ENCODE data around the gene OLFM2.

OLFM2 gene

DNA sequence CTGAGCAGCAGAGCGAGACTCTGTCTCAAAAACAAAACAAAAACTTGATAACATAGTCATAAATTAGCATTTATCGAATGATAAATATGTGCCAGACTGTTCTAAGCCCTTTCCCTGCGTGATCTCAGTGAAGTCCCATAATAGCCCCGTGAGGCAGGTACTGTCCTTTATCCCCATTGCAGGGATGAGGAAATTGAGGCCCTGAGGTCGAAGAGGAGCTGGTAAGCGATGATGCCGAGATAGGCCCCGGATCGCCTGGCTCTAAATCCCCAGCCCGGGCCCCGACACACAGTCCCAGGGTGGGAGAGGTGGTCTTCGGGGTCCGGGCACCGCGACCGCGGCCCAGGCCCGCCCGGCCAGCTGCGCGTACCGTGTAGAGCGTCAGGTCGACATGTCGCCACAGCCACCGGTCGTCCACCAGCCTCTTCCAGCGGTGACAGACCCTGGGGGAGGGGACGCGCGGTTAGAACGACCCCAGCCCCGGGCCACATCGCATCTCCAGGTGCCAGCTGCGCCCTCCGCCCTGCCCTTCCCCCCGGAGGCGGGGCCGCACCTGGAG lies 118.1 kb downstream of the OLFM2 start:
- H3K27me3 ChIP-seq (ENCODE audit: insufficient read depth, low read length, poor library complexity, severe bottlenecking): no peaks in the 10 kb centered on the region
- H3K9me2 ChIP-seq (replicated peaks; ENCODE audit: low read depth, low read length): no peaks in the 10 kb centered on the region
- peak overlapping the region; percentile 84 for H3K9ac ChIP-seq (ENCODE audit: low read depth, low read length, poor library complexity, severe bottlenecking)
- H4K20me1 ChIP-seq (ENCODE audit: insufficient read depth, low read length, poor library complexity, severe bottlenecking): peaks cover 15% of the 10 kb centered on the region
- H3K4me2 ChIP-seq (ENCODE audit: low read depth, low read length, poor library complexity, severe bottlenecking): peak overlapping the region; percentile 96
- H3F3A ChIP-seq (ENCODE audit: low read depth): no peaks in the 10 kb centered on the region
- peaks cover 18% of the 10 kb centered on the region for H3K4me1 ChIP-seq (ENCODE audit: insufficient read depth, low read length, poor library complexity, severe bottlenecking)
- peaks cover 30% of the 10 kb centered on the region for H3K79me2 ChIP-seq (ENCODE audit: insufficient read depth, low read length)
- TF ChIP-seq EZH2phosphoT487 (IDR thresholded peaks at IDR 0.05; ENCODE audit: borderline replicate concordance) (no peak), CTCF (conservative IDR thresholded peaks at IDR 0.05; ENCODE audit: low read length) (no peak)
- H3K4me3 ChIP-seq (ENCODE audit: low read length, poor library complexity, severe bottlenecking): peak overlapping the region; percentile 87
- H3K9me3 ChIP-seq (ENCODE audit: insufficient read depth, low read depth, low read length): no peaks in the 10 kb centered on the region
- peak overlapping the region; percentile 81 for H2AFZ ChIP-seq (ENCODE audit: low read length)
- no peaks in the 10 kb centered on the region for H3K36me3 ChIP-seq (ENCODE audit: insufficient read depth, low read length)

GRCh38 chr19:9811139-9811538 lies 125.2 kb downstream of the OLFM2 start:
- Histone ChIP-seq H2AFZ (ENCODE audit: low read length) (no peak overlapping the region), H3K9me2 (replicated peaks; ENCODE audit: low read depth, low read length) (no peaks in the 10 kb centered on the region), H3F3A (ENCODE audit: low read depth) (no peaks in the 10 kb centered on the region), H3K4me3 (ENCODE audit: low read length, poor library complexity, severe bottlenecking) (no peak overlapping the region), H3K4me1 (ENCODE audit: insufficient read depth, low read length, poor library complexity, severe bottlenecking) (no peaks in the 10 kb centered on the region), H3K9ac (ENCODE audit: low read depth, low read length, poor library complexity, severe bottlenecking) (no peak overlapping the region), H3K27me3 (ENCODE audit: insufficient read depth, low read length, poor library complexity, severe bottlenecking) (no peaks in the 10 kb centered on the region), H3K4me2 (ENCODE audit: low read depth, low read length, poor library complexity, severe bottlenecking) (no peak overlapping the region), H3K36me3 (ENCODE audit: insufficient read depth, low read length) (peaks cover 22% of the 10 kb centered on the region; the same call in 1 of the 2 replicates), H3K9me3 (ENCODE audit: insufficient read depth, low read depth, low read length) (no peaks in the 10 kb centered on the region), H3K79me2 (ENCODE audit: insufficient read depth, low read length) (peaks cover 6% of the 10 kb centered on the region), H4K20me1 (ENCODE audit: insufficient read depth, low read length, poor library complexity, severe bottlenecking) (no peaks in the 10 kb centered on the region)
- TF ChIP-seq CTCF (conservative IDR thresholded peaks at IDR 0.05; ENCODE audit: low read length): no peak

DNA sequence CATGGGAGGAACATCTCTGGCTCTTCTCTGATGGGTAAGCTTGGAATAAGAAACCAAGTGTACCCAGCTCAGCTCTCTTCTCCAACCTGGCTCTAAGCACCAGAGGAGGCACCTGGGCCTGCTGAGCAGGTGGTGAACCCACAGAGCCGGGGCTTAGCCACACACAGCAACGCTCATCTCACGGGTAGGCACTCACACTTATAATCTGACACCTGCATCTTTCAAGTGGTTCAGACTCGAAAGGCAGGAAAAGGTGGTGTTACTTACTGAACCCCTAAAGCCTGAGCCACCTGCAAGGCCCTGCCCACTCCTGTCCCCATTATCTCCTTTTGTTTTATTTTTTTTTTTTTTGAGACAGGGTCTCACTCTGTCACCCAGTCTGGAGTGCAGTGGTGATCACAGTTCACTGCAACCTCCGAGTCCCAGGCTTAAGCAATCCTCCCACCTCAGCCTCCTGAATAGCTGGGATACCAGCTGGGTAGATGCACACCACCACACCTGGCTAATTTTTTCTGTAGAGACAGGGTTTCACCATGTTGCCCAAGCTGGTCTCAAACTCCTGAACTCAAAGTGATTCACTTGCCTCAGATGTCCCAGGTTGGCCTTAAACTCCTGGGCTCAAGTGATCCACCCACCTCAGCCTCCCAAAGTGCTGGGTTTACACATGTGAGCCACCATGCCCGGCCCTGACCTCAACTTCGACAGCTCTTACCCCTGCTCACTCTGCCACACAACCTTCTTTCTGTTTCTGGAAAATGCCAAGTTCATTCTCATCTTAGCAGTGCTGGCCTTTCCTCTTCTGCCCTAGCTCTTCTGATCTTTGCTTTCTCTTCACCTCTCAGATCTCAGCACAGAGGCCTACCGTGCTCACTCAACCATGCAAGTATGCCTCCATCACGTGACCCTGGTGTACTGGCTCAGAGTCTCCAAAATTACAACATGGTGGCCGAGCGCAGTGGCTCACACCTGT lies 127.2 kb downstream of the OLFM2 start:
- no peak overlapping the region for H3K4me2 ChIP-seq (ENCODE audit: low read depth, low read length, poor library complexity, severe bottlenecking)
- H3K4me1 ChIP-seq (ENCODE audit: insufficient read depth, low read length, poor library complexity, severe bottlenecking): no peaks in the 10 kb centered on the region
- no peak overlapping the region for H3K9ac ChIP-seq (ENCODE audit: low read depth, low read length, poor library complexity, severe bottlenecking)
- no peaks in the 10 kb centered on the region for H3F3A ChIP-seq (ENCODE audit: low read depth)
- no peaks in the 10 kb centered on the region for H3K9me2 ChIP-seq (replicated peaks; ENCODE audit: low read depth, low read length)
- TF ChIP-seq EZH2phosphoT487 (IDR thresholded peaks at IDR 0.05; ENCODE audit: borderline replicate concordance) (no peak), CTCF (conservative IDR thresholded peaks at IDR 0.05; ENCODE audit: low read length) (no peak)
- no peak overlapping the region for H2AFZ ChIP-seq (ENCODE audit: low read length)
- H3K9me3 ChIP-seq (ENCODE audit: insufficient read depth, low read depth, low read length): no peaks in the 10 kb centered on the region
- no peaks in the 10 kb centered on the region for H3K27me3 ChIP-seq (ENCODE audit: insufficient read depth, low read length, poor library complexity, severe bottlenecking)
- H3K4me3 ChIP-seq (ENCODE audit: low read length, poor library complexity, severe bottlenecking): no peak overlapping the region
- H4K20me1 ChIP-seq (ENCODE audit: insufficient read depth, low read length, poor library complexity, severe bottlenecking): no peaks in the 10 kb centered on the region
- H3K79me2 ChIP-seq (ENCODE audit: insufficient read depth, low read length): no peaks in the 10 kb centered on the region; the same call in 1 of the 2 replicates
- H3K36me3 ChIP-seq (ENCODE audit: insufficient read depth, low read length): peaks cover 22% of the 10 kb centered on the region; the same call in 1 of the 2 replicates

Data from Loucy (cell line).